OCI-LY3 (cell line): Measurements from ENCODE around the gene RNF111.

Source experiments
- EZH2phosphoT487 ChIP-seq: fragments of 200-600 bp; shearing (Covaris generic); IDR thresholded peaks from 2 replicates; pipeline ENCODE4 v1.6.1; 2018; ENCODE audit warnings: antibody characterized with exemption, mixed run types, low read depth
- TF ChIP-seq, protein P1 (sequence below): fragments of 200-600, 300-600 bp; sonication (generic); IDR thresholded peaks from 2 replicates; pipeline ENCODE4 v1.5.1; 2014; ENCODE audit warnings: antibody characterized with exemption, low read length, low read depth

DNA sequence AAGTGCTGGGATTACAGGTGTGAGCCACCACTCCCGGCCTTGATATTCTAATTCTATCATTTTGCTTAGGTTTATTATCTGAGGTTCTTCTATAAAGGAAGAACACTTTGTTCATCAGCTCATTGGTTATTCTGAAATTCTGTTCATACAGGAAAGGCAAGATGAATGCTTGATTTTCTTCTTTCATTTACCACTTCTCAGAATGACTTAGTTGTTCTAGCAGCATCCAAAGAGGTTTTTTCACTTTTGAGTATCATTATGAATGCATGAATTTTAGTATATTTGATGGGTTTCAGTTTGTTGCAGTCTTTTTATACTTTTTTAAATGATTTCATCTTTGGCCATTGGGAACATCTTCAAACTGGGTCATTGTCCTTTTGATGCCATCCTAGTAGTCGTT, 51.8 kb downstream of the RNF111 start:
- TF ChIP-seq, protein P1, sequence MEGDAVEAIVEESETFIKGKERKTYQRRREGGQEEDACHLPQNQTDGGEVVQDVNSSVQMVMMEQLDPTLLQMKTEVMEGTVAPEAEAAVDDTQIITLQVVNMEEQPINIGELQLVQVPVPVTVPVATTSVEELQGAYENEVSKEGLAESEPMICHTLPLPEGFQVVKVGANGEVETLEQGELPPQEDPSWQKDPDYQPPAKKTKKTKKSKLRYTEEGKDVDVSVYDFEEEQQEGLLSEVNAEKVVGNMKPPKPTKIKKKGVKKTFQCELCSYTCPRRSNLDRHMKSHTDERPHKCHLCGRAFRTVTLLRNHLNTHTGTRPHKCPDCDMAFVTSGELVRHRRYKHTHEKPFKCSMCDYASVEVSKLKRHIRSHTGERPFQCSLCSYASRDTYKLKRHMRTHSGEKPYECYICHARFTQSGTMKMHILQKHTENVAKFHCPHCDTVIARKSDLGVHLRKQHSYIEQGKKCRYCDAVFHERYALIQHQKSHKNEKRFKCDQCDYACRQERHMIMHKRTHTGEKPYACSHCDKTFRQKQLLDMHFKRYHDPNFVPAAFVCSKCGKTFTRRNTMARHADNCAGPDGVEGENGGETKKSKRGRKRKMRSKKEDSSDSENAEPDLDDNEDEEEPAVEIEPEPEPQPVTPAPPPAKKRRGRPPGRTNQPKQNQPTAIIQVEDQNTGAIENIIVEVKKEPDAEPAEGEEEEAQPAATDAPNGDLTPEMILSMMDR, result no peak
- no peak for TF ChIP-seq EZH2phosphoT487
